IPS-NIHi11 (cell line): Measurements from ENCODE around the gene EFCAB14.
A peak's percentile ranks its signal among the peaks of the same experiment; 100 is the strongest.
"Not testable (repeated sequence)": the region's sequence is repeated elsewhere in the genome, so short reads cannot be mapped to it uniquely, and the experiment has no call there.

ENCODE experiments used
- DNase-seq: peaks from one replicate; pipeline ENCODE4 v3.0.0; 2012; ENCODE audit warnings: mixed read lengths, low spot score

The EFCAB14 gene

GRCh38 chr1:46718727-46719622, at the start of gene EFCAB14:
TSS of gene EFCAB14 (minus strand) at chr1:46719114. CDS start at chr1:46718087, 1,027 bp downstream.
- peak; percentile 99 for DNase-seq

- DNase-seq, result no peak
These were observed 49.5 kb upstream of the EFCAB14 start for GRCh38 chr1:46768445-46768844.

- no peak for DNase-seq
These were observed 48.9 kb upstream of the EFCAB14 start for GRCh38 chr1:46767649-46768282.

- DNase-seq, result no peak
These were observed 45.5 kb upstream of the EFCAB14 start for GRCh38 chr1:46764402-46764801.

- DNase-seq, result no peak
These were observed 42.8 kb upstream of the EFCAB14 start for GRCh38 chr1:46761740-46762139.

GRCh38 chr1:46760558-46761166, 41.7 kb upstream of the EFCAB14 start:
- DNase-seq, result no peak

- DNase-seq, result no peak
These were observed 39.1 kb upstream of the EFCAB14 start for GRCh38 chr1:46757956-46758528.

GRCh38 chr1:46757247-46757955, 38.5 kb upstream of the EFCAB14 start:
- DNase-seq, result peak; percentile 50

GRCh38 chr1:46755121-46755520, 36.2 kb upstream of the EFCAB14 start:
- no peak for DNase-seq

GRCh38 chr1:46754707-46755106, 35.8 kb upstream of the EFCAB14 start:
- DNase-seq, result not testable (repeated sequence)

- DNase-seq, result no peak
These were observed 35.1 kb upstream of the EFCAB14 start for GRCh38 chr1:46753985-46754384.

- no peak for DNase-seq
These were observed 31.0 kb upstream of the EFCAB14 start for GRCh38 chr1:46749921-46750404.

- no peak for DNase-seq
These were observed 30.5 kb upstream of the EFCAB14 start for GRCh38 chr1:46749404-46749803.

GRCh38 chr1:46747683-46748288, 28.9 kb upstream of the EFCAB14 start:
- peak; percentile 90 for DNase-seq

- no peak for DNase-seq
These were observed 23.2 kb upstream of the EFCAB14 start for GRCh38 chr1:46742069-46742468.

- DNase-seq, result peak; percentile 72
These were observed 16.9 kb upstream of the EFCAB14 start for GRCh38 chr1:46735708-46736324.

- not testable (repeated sequence) for DNase-seq
These were observed 9.5 kb upstream of the EFCAB14 start for GRCh38 chr1:46728327-46728873.

- no peak for DNase-seq
These were observed 6.8 kb upstream of the EFCAB14 start for GRCh38 chr1:46725736-46726108.

GRCh38 chr1:46724991-46725735, 6.2 kb upstream of the EFCAB14 start:
- DNase-seq, result peak; percentile 84

GRCh38 chr1:46723901-46724300, 5.0 kb upstream of the EFCAB14 start:
- no peak for DNase-seq
